GF-D8 (cell line): ENCODE results near the gene C1orf159.

Experiments used
- DNase-seq: peaks from one replicate; lab custom pipeline; 2025; lab: John Stamatoyannopoulos, UW

The C1orf159 gene

DNA sequence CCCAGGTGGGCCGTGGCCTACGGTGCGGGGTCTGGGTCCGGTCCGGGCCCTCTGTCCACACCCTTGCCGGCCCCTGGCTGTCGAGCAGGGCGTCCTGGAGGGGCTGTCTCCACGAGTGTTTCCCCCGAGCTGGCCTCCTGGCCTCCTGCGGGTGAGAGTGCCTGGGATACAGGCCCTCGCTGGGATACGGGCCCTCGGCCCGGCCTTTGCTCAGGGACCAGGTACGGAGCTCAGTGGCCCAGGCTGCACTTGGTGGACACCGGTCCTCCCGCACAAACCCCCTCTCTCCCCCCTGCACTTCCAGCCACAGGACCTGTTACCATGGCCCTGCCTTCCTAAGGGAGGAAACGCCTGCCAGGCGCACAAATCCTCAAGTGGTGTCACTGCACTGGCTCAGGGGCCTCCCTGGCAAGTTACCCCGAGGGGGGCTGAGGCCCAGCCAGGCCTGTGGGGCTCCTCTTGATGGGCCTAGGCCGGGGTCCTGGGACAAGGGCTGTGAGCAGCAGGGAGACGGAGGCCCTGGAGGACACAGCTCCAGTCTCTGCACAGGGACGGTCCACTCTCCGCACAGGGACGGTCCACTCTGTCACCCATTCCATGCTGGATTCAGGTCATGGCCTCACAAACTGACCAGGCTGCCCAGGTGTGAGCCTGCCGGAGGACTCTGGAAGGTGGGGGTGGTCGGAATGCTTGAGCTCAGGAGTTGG, 23.6 kb downstream of the C1orf159 start:
- DNase-seq, result no peak

DNA sequence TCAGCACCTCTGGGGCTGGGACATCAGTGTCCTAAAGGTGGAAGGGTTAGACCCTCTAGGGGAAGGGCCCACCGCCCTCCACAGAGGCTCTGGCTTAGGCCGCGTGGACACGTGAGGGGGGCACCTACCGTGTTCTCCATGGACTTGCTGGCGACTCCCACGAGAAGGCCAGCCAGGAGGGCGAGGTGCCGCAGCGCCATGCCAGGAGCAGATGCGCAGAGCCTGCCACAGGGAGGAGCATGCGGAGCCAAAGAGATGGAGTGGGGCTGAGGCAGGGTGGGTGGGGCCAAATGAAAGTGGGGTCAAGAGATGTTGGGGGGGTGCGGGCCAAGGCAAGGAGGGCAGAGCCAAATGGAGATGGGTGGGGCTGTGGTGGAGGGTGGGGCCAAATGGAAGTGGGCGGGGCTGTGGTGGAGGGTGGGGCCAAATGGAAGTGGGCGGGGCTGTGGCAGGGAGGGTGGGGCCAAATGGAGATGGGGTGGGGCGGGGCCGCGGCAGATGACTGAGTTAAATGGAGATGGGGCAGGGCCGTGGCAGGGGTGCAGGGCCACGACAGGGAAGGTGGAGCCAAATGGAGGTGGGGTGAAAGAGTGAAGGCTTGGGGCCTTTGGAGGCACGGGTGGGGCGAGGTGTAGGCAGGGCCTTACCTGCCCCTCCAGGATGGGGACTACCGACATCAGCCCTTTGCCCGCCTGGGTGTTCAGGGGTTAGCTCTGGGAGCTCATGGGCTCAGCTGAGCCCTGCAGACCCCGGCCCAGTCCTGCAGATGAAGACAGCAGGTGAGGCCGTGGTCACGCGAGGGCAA, 24.3 kb downstream of the C1orf159 start:
- no peak for DNase-seq

DNA sequence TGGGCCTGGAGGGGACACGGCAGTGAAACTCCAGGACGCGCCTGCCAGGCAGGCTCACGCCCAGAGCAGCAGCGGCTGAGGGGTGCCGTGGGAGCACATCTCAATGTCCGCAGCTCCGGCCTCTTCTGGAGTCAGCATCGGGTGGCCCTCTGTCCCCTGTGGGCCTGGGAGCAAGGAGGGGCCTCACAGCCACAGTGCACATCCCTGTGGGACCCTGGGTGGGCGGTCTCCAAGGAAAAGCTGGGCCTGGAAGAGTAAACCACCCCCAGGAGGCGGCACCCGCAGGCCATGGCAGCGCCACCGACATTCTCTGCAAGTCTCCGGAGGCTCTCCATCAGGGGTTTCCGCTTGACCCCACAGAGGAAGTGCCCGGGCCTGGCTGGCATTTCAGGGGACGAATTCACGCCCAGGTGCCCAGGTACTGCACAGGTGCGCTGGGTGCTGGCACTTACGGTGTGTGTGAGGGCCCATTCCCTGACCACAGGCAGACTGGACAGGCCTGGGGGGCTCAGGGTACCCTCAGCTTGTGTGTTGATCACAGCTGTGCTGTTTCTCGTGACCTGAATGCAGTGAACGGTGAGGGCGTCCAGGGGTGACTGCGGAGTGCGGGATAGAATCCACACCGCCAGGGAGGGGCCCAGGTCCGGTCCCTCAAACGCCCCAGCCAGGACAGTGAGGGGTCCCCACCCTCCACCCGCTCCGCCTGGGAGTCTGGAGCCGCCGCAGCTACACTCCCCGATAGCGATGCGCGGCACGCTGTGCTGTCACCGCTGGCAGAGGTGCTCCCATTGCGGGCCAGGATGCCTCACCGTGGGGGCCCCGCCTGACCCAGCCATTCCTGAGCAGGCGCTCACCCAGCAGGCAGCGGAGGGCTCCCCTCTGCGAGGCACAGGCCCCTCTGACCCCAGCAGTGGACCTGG, 25.2 kb downstream of the C1orf159 start:
- DNase-seq, result no peak

DNA sequence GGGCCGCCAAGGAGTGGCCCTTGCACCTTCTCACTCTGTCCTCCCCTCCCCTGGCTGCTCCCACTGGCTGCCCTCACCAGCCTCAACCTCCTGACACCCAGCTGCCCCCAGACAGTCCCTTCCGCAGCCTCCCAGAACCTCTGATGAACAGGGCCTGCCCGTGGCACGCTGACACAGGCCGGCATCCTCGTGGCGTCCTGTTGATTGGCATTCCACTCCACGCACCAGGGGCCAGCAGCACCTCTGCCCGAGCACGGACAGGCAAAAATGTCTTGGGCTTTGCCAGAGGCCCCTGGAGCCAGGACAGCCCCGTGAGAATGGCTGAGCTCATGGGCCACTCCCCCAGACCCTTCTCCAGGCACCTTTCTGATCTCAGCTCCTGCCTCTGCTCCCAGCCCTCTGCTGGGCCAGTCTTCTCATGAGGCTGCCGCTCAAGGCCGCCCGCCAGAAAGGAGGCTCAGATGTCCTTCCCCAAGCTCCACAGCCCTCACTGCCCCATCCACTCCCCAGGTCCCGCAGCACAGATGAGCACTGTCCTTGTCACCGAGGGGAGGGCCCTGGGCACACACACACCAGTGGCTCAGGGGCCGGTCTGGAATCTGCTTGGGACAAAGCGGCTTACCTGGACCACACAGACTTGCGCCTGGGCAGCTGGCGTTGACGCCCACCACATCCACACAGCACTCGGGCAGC, 26.0 kb downstream of the C1orf159 start:
- DNase-seq, result no peak

DNA sequence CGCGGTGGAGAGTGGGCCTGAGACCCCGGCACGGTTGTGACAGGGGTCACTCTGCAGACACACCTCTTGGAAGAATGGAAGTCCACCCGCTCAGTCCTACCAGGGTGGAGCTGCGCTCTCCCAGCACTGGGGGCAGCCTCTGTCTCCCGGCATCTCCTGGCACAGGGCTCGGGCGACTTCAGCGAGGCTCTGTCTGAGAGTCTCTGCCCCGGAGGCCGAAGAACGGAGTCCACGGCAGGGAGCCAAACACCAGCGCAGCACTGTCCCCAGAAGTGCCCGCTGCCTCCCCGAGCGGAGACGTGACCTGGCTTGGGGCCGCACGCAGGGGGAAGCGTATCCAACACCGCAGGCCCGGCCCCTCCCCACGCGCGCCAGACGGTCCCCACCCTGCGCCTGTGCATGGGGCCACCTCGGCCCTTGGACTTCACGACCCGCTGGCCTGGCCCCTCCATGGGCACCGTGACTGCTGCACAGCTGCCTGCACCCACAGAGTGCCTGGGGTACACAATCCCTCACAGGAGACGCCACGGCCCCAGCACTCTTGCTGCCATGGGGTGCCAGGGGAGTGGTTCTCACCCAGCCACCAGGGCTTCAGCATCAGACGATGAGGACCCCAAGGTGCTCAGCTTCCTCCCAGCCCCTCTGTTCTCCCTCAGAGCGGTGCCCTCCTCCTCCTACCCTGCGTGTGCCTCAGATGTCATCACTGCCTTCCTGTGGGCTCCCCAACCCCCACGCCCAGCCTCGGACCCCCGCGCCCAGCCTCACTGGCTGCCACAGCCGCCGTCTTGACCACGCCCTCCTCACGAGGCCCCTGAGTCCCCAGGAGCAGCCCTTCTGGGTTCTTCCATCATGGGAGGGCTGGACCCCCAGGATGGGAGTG, 26.8 kb downstream of the C1orf159 start:
- no peak for DNase-seq

DNA sequence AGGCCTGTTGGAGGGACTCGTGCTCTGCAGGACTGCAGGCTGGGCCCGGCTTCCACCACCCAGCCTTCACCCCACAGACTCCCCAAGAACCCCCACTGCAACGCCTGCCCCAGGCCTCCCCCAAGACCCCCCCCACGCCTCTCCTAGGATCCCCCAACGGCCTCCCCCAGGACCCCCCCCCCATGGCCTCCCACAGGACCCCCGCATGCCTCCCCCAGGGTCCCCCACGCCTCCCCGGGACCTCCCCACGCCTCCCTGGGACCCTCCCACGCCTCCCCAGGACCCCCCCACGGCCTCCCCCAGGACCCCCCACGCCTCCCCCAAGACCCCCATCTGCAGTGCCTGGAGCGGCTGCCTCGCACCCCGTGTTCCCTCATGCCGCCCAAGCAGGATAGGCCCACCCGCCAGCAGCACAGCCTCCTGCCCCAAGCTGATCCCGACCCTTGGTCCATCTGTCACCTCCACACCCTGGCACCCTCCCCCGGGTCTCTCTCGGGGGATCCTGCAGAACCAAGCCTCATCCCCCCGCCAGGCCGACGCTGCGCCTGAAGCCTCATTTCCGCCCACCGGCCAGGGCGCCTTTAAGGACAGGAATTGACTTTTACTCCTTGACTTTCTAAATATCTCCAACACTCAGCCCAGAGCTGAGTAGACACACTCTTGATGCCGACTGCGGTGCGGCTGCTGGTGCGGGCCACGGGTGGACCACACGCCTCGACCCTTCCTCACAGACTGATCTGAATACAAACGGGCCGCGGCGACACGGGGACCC, 27.7 kb downstream of the C1orf159 start:
- no peak for DNase-seq

DNA sequence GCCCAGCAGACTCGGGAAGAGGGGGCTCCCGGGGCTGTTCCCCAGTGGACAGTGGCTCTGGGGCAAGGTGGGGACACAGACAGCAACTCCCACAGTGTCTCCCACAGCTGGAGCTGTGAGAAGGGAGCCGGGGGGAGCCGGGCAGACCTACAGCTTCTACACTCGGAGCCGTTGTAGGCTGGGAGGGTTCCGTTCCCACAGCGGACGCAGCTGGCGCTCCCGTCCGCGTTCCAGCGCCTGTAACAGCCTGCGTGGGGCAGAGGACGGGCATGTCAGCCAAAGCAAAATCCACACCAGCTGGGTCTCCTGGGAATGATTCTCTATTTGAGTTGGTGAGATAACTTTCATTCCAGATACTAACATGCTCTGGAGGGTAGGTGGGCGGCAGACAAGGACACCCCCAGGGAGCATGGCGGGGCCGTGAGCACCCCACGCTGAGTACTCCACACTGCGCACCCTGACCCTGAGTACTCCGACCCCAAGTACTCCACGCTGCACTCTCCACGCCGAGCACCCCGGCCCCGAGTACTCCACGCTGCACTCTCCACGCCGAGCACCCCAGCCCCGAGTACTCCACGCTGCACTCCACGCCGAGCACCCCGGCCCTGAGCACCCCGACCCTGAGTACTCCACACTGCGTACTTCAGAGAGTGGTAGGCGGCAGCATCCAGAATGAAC, 28.4 kb downstream of the C1orf159 start:
- DNase-seq, result no peak

DNA sequence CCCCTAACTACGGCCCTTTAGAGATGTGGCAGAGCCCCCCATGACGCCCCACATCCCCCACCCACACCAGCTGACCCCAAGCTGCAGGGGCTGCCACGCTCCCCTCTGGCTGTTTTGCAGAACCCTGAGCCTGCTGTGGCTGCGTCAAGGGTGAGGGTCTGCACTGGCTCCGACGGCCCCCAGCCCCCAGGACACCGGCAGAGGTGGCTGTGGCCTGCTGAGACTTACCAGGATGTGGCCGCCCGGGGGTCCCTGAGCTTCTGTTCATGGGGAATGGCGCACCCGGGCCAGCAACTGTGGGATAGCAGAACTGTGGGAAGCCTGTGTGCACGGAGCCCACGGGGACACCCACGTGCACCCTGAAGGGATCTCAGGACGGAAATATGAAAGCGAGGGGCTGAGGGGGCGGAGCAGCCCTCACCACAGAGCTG, 29.0 kb downstream of the C1orf159 start:
- DNase-seq, result no peak

DNA sequence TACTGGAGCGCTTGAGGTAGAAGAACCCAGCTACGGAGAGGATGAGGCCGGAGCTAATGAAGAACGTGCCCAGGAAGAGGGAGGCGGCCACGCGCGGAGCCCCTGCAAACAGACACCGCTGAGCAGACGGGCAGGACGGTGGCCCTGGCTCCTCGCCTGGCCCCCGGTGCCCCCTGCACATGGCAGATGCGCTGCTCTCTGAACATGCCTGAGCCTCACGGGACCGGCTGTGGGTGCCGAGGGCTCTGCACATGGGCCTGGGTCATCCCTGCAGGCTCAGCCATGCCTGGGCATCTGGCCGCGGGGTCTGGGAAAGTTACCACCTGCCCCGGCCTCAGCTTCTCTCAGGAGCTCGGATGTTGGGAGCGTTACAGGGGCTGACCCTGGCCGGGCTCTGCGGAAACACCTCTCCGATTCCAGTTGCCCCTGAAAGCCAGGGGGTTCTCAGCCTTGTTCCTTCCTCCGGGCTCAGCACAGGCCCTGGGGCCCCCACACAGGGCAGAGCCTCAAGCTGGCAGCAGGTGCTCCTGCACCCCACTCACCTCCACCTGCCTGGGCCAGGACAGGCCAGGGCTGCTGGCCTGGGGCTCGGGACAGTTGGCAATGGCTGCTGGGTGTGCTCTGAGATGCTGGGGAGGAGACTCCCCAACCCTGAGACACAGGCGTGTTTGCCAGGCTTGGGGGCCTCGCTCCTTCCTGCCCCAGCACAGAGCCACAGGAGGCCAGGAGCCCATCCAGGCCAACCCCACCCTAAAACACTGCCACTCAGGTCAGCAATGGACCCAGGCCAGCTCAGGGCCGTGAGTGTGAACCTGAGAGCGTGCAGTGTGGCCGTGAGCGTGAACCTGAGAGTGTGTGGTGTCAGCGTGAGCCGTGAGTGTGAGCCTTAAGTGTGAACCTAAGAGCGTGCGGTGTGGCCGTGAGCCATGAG, 29.7 kb downstream of the C1orf159 start:
- no peak for DNase-seq

DNA sequence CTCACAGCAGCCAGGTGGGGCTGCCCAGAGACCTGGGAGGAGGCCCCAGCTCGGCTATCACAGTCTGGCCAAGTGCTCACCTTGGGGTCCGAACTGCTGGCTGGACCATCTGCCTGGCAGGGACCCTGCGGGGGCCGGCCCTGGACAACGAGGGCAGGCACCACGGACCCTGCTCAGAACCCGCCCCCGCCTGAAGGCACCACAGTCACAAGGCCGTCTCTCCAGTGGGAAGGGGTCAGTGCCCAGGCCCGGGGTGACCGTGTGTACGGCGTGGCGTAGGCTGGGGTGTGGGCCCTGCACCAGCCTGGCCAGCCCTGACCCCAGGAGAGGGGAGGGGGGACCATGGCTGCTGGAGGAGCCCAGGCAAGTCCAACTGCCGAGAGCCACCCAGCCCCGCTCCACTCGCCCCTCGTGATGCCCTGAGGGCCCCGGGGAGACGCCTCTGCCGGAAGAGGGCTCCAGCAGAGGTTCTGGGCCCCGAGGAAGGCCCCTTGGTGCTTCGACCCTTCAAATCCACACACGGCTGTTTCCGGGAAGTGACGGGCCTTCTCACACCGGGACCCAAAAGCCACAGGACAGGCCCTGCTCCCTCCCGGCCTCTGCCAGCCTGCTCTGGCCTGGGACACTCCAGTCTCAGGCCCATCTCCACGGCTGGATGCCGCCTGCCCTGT, 30.6 kb downstream of the C1orf159 start:
- DNase-seq, result no peak

DNA sequence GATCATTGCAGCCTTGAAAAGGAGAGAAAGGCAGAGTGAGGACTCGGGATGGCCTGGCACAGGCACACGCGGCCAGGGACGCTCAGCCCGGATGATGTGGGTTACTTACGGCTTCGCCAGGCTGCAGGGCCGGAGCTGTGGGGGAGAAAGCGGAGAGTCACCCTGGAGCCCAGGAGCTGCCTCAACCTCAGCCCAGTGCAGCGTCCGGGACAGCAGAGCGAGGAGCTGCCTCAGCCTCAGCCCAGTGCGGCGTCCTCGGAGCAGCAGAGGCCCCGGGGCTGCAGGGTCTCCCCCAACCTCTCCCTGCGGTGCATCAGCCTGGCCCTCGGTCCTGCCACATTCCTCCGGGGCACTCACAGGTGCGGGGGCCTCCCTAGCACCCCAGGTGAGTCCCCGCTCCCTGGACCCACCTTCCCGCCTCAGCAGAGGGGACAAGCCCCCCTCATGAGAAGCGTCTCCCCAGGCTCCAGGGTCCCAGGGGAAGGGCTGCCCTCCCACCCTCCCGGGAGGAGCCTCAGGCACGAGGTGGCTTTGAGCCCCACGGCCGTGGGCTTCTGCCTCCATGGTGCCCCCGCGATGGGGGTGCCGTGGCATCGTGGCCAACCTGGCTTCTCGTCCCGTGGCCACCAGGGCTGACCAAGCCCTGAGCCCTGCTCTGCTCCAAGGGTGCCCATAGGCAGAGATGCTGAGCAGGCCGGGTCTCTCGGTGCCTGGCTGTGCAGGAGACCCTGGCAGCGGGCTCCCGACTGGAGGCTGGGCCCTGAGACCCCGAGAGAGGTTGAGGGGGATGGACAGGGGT, 31.3 kb downstream of the C1orf159 start:
- no peak for DNase-seq

DNA sequence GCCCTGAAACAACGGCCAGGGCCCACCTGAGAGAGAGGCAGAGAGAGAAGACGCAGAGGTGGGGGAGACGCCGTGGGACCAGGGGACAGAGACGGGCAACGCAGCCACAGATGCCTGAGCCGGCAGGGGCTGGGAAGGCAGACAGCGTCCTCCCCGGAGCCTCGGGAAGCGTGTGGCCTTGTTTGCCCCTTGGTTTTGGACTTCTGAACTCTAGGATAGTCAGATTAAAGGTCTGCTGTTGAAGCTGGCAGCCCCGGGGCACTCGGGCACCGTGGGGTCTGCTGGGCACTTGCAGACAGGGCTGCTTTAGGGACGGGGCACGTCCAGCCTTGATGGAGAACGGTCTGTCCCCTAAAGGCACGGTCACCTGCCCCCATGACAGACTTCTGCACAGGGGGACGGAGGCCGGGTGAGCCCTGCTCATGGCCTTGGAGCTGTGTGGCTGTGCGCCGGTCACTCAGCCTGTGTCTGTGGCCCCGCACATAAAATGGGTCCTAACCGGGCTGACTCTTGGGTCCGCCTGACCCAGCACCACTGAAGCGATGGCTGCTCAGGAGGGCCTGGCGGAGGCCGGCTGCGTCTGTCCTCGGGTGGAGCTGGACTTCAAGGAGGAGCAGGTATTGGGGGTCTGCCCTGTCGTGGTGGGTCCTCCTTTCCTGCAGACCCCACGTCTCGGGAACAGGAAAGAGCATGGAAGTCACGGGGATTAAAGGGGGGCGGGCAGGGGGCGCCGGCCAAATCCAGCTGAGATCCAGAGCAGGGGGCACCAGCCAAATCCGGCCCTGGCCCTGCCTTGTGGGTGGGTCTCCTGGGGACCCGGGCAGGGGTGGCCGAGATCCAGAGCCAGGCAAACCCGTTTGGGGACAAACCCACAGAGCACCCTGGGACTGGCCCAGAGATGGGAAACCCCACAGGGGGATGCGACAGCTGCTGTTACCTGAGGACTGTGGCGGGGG, 32.2 kb downstream of the C1orf159 start:
- no peak for DNase-seq

DNA sequence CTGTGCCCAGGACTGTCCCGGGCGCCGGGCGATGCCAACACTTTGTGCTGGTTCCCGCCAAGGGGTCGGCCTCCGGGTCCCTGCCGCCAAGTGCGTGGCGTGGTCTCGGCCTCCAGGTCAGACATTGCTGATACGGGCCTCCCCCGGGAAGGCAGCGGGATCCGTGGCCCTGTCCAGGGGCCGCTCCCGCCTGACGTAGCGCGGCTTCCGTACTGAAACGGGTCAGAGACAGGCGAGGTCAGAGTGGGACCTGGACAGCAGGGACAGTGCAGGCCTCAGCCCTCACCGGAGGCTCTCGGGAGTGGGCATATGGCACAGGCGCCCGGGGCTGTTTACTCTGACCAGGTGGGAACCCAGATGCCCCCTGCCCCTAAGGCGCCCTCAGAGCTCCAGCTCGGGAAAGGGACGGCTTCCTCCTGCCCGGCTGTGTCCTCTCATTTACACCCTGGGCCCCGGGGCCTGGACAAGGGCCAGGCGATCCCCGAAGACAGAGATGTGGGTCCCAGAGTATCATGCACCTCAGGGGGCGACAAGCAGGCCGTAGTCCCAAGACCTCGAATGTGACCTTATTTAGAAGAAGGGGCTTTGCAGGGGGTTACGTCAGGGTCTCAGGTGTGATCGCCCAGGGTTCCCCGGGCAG, 33.0 kb downstream of the C1orf159 start:
- DNase-seq, result no peak

DNA sequence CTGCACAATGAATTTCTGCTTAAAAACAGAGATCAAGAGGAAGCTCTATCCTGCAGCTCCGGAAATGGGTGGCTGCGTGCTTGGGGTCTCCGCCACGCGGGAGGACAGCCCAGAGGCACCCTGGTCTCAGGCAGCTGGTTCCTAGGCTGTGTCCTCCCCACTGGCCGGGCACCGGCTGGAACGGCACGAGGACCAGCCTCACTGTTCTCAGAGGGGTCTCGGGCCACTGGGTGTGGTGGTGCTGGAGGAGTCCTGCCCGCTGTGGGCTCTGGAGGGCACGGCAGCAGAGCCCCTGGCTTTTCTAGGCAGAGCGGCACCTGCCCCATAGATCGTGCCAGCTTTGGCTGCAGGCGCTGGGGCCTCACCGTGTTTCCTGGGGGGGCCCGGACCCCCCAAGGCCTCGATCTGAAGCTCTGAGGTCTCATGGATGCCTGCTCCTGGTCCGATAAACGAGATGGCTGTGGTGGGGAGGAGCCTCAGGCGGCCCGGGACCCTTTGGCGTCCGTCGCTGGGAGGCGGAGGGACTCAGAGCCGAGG, 33.6 kb downstream of the C1orf159 start:
- no peak for DNase-seq
